HUES6 (cell line): ENCODE data around the gene VEZF1.

ENCODE experiments used
- H3K27ac ChIP-seq: 2 replicates; pipeline ENCODE4 v1.7.0; 2013; ENCODE audit warnings: low read depth, mild to moderate bottlenecking, low read length, inconsistent platforms
- H3K27me3 ChIP-seq: 2 replicates; pipeline ENCODE4 v1.6.1; 2013; ENCODE audit warnings: low read length; ENCODE audit not compliant: control insufficient read depth, insufficient read depth
- H3K36me3 ChIP-seq: 2 replicates; pipeline ENCODE4 v1.6.1; 2013; ENCODE audit warnings: low read length; ENCODE audit not compliant: control insufficient read depth, insufficient read depth
- H3K4me1 ChIP-seq: 2 replicates; pipeline ENCODE4 v1.6.1; 2013; ENCODE audit warnings: low read length; ENCODE audit not compliant: control insufficient read depth, insufficient read depth
- H3K4me3 ChIP-seq: 2 replicates; pipeline ENCODE4 v1.5.1; 2013; ENCODE audit warnings: low read depth, low read length
- H3K9ac ChIP-seq: one replicate; pipeline ENCODE4 v1.6.1; 2013; ENCODE audit warnings: mild to moderate bottlenecking, low read length
- H3K9me3 ChIP-seq: 2 replicates; pipeline ENCODE4 v1.6.1; 2013; ENCODE audit warnings: low read depth, low read length; ENCODE audit not compliant: control insufficient read depth, insufficient read depth

Gene VEZF1

GRCh38 chr17:58006560-58006923, 18.5 kb upstream of the VEZF1 start:
- Histone ChIP-seq H3K27ac (peak overlapping the region; percentile 96), H3K9me3 (no peaks in the 10 kb centered on the region), H3K4me1 (peaks cover 16% of the 10 kb centered on the region), H3K36me3 (peaks cover 46% of the 10 kb centered on the region), H3K4me3 (peak overlapping the region; percentile 86), H3K9ac (peak overlapping the region; percentile 96), H3K27me3 (no peaks in the 10 kb centered on the region)

GRCh38 chr17:58005728-58006559, 17.9 kb upstream of the VEZF1 start:
- H3K36me3 ChIP-seq = peaks cover 52% of the 10 kb centered on the region
- no peaks in the 10 kb centered on the region for H3K27me3 ChIP-seq
- H3K4me1 ChIP-seq = peaks cover 16% of the 10 kb centered on the region
- H3K4me3 ChIP-seq = peak overlapping the region; percentile 86
- H3K9ac ChIP-seq = peak overlapping the region; percentile 96
- no peaks in the 10 kb centered on the region for H3K9me3 ChIP-seq
- peak overlapping the region; percentile 96 for H3K27ac ChIP-seq

GRCh38 chr17:58005031-58005727, 17.1 kb upstream of the VEZF1 start:
- Histone ChIP-seq H3K9me3 (no peaks in the 10 kb centered on the region), H3K4me1 (peaks cover 16% of the 10 kb centered on the region), H3K36me3 (peaks cover 59% of the 10 kb centered on the region), H3K9ac (peak overlapping the region; percentile 96), H3K4me3 (peak overlapping the region; percentile 86), H3K27ac (no peak overlapping the region), H3K27me3 (no peaks in the 10 kb centered on the region)

- Histone ChIP-seq H3K27ac (no peak overlapping the region), H3K4me3 (peak overlapping the region; percentile 86; the same call in 1 of the 2 replicates), H3K9me3 (no peaks in the 10 kb centered on the region), H3K36me3 (peaks cover 68% of the 10 kb centered on the region), H3K4me1 (peaks cover 16% of the 10 kb centered on the region), H3K27me3 (no peaks in the 10 kb centered on the region), H3K9ac (no peak overlapping the region)
Measured at GRCh38 chr17:58004060-58004459, 16.0 kb upstream of the VEZF1 start.

GRCh38 chr17:58002973-58003372, 14.9 kb upstream of the VEZF1 start:
- H3K4me3 ChIP-seq = no peak overlapping the region
- peaks cover 78% of the 10 kb centered on the region for H3K36me3 ChIP-seq
- H3K4me1 ChIP-seq = peaks cover 16% of the 10 kb centered on the region
- H3K9me3 ChIP-seq = no peaks in the 10 kb centered on the region
- no peak overlapping the region for H3K27ac ChIP-seq
- no peaks in the 10 kb centered on the region for H3K27me3 ChIP-seq
- no peak overlapping the region for H3K9ac ChIP-seq

GRCh38 chr17:58002154-58002948, 14.3 kb upstream of the VEZF1 start:
- Histone ChIP-seq H3K36me3 (peaks cover 85% of the 10 kb centered on the region), H3K27ac (no peak overlapping the region), H3K27me3 (no peaks in the 10 kb centered on the region), H3K4me3 (no peak overlapping the region), H3K9me3 (no peaks in the 10 kb centered on the region), H3K9ac (no peak overlapping the region), H3K4me1 (peaks cover 16% of the 10 kb centered on the region)

GRCh38 chr17:58001461-58002124, 13.5 kb upstream of the VEZF1 start:
- no peaks in the 10 kb centered on the region for H3K27me3 ChIP-seq
- H3K4me1 ChIP-seq = peaks cover 16% of the 10 kb centered on the region
- H3K9ac ChIP-seq = no peak overlapping the region
- no peak overlapping the region for H3K4me3 ChIP-seq
- H3K27ac ChIP-seq = no peak overlapping the region
- H3K9me3 ChIP-seq = no peaks in the 10 kb centered on the region
- H3K36me3 ChIP-seq = peaks cover 90% of the 10 kb centered on the region

- Histone ChIP-seq H3K4me3 (no peak overlapping the region), H3K9ac (no peak overlapping the region), H3K9me3 (no peaks in the 10 kb centered on the region), H3K4me1 (peaks cover 10% of the 10 kb centered on the region; the same call in 1 of the 2 replicates), H3K27me3 (no peaks in the 10 kb centered on the region), H3K36me3 (peaks cover 74% of the 10 kb centered on the region), H3K27ac (no peak overlapping the region)
Measured at GRCh38 chr17:57999496-58000017, 11.5 kb upstream of the VEZF1 start.

- H3K27me3 ChIP-seq = no peaks in the 10 kb centered on the region
- H3K4me1 ChIP-seq = peaks cover 11% of the 10 kb centered on the region; the same call in 1 of the 2 replicates
- H3K9me3 ChIP-seq = no peaks in the 10 kb centered on the region
- no peak overlapping the region for H3K27ac ChIP-seq
- no peak overlapping the region for H3K9ac ChIP-seq
- H3K4me3 ChIP-seq = no peak overlapping the region
- peaks cover 69% of the 10 kb centered on the region for H3K36me3 ChIP-seq
Measured at GRCh38 chr17:57999010-57999495, 11.0 kb upstream of the VEZF1 start.

- H3K4me1 ChIP-seq = peaks cover 16% of the 10 kb centered on the region; the same call in 1 of the 2 replicates
- no peak overlapping the region for H3K9ac ChIP-seq
- H3K27me3 ChIP-seq = no peaks in the 10 kb centered on the region
- no peak overlapping the region for H3K27ac ChIP-seq
- peaks cover 51% of the 10 kb centered on the region for H3K36me3 ChIP-seq
- no peaks in the 10 kb centered on the region for H3K9me3 ChIP-seq
- no peak overlapping the region for H3K4me3 ChIP-seq
Measured at GRCh38 chr17:57997085-57997809, 9.2 kb upstream of the VEZF1 start.
